Calu3 (cell line): ENCODE data around the gene FGGY. TPM values are rescaled to one million over a fixed set of nuclear protein-coding genes. Genes with fewer than 3 reads are reported as not detected.

Source experiments
- BruUV-seq: library from RNA; stranded (reverse); fragments of 400-500 nt; replicated peaks from 2 replicates; lab custom pipeline; 2021; lab: Mats Ljungman, UMichigan
- CTCF ChIA-PET: fragments of 300-600 bp; sonication (Branson Sonifier 250); formaldehyde crosslinking; loops from one replicate; lab custom pipeline; 2022; ENCODE audit warnings: antibody characterized with exemption; lab: Charles Lee
- DNase-seq: peaks from one replicate; pipeline ENCODE4 v3.0.0; 2022
- H3K27ac Mint-ChIP-seq: one replicate; pipeline ENCODE4 v1.8.0; 2022; ENCODE audit warnings: mixed read lengths; ENCODE audit not compliant: unreplicated experiment
- H3K27me3 Mint-ChIP-seq: one replicate; pipeline ENCODE4 v1.8.0; 2022; ENCODE audit warnings: mixed read lengths; ENCODE audit not compliant: unreplicated experiment
- H3K36me3 Mint-ChIP-seq: one replicate; pipeline ENCODE4 v1.8.0; 2022; ENCODE audit warnings: mild to moderate bottlenecking, moderate library complexity, mixed read lengths; ENCODE audit not compliant: insufficient read depth, unreplicated experiment
- H3K4me1 Mint-ChIP-seq: one replicate; pipeline ENCODE4 v1.8.0; 2022; ENCODE audit warnings: mild to moderate bottlenecking, low read depth, mixed read lengths; ENCODE audit not compliant: unreplicated experiment
- H3K4me3 Mint-ChIP-seq: one replicate; pipeline ENCODE4 v1.8.0; 2022; ENCODE audit warnings: mild to moderate bottlenecking, low read depth, moderate library complexity, mixed read lengths; ENCODE audit not compliant: unreplicated experiment
- H3K9me3 Mint-ChIP-seq: one replicate; pipeline ENCODE4 v1.8.0; 2022; ENCODE audit warnings: low read depth, mixed read lengths; ENCODE audit not compliant: unreplicated experiment
- intact Hi-C: fragments of 100-400 bp; cut with micrococcal nuclease; formaldehyde crosslinking; loops from one replicate; pipeline ENCODE4 v1.10.0; 2022; ENCODE audit not compliant: unreplicated experiment
- total RNA-seq: library from RNA; stranded (reverse); gene quantifications from 2 replicates; pipeline ENCODE4 v1.2.3, GENCODE V29; 2022
- TF ChIP-seq, protein P1 (sequence below): fragments of 200-600 bp; IDR thresholded peaks from one replicate; pipeline ENCODE4 v1.8.0; 2022; ENCODE audit warnings: antibody characterized with exemption; ENCODE audit not compliant: unreplicated experiment

The FGGY gene
- total RNA-seq, 1 experiment from 2014 or later, result 11.1 TPM

DNA sequence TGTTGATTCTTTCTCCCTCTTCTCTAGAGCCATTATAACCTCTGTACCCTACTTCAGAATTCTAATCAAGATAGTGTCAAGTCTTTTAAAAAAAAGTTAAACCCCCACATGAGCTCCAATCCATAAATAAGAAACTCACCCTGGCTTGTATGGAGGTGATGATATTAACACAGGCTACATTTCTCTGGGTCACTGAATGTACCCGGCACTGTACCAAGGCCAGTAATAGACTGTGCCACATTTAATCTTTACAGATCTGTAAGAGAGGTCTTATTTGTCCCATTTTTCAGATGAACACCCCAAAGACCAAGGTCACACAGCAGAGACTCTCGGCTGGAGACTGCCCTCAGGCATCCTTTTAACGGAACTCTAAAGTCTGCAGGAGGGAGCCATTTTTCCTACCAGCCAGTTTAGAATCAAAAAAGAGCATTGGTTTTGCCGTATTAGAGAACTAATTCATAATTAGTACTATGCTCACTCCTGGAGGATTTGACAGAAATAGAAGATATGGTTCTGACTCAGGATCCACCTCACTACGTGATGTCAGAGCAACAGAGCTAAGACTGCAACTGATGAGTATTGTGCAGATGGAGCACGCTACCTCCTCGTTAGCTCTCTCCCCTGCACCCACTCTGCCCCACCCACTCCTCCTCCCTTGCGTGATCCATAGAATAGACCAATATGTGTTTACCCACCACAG lies 300.7 kb downstream of the FGGY start:
- intact Hi-C loops, result no loop called here
- Mint-ChIP-seq H3K4me3 (no peak overlapping the region), H3K4me1 (peaks cover 30% of the 10 kb centered on the region), H3K27ac (no peak overlapping the region), H3K27me3 (no peaks in the 10 kb centered on the region), H3K36me3 (no peaks in the 10 kb centered on the region), H3K9me3 (no peaks in the 10 kb centered on the region)
- no TSS peak for BruUV-seq
- CTCF ChIA-PET, result no interaction called here
- TF ChIP-seq, protein P1, sequence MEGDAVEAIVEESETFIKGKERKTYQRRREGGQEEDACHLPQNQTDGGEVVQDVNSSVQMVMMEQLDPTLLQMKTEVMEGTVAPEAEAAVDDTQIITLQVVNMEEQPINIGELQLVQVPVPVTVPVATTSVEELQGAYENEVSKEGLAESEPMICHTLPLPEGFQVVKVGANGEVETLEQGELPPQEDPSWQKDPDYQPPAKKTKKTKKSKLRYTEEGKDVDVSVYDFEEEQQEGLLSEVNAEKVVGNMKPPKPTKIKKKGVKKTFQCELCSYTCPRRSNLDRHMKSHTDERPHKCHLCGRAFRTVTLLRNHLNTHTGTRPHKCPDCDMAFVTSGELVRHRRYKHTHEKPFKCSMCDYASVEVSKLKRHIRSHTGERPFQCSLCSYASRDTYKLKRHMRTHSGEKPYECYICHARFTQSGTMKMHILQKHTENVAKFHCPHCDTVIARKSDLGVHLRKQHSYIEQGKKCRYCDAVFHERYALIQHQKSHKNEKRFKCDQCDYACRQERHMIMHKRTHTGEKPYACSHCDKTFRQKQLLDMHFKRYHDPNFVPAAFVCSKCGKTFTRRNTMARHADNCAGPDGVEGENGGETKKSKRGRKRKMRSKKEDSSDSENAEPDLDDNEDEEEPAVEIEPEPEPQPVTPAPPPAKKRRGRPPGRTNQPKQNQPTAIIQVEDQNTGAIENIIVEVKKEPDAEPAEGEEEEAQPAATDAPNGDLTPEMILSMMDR, result no peak
- no peak for DNase-seq

DNA sequence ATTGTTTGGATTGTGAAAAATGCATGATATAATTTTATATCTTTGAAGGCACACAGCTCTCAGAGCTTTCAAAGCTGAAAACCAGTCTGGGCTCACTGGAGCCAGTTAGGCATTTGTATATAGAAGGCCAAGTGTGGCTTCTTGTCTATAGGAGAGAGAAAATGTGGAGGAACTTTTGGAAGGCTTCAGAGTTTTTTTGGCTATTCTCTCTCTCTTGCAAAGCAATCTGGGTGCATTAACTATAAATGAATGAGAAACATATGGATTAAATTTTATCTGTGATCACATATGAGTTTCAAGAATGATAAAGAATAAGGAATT lies 301.2 kb downstream of the FGGY start:
- H3K27me3 Mint-ChIP-seq, result no peaks in the 10 kb centered on the region
- peaks cover 30% of the 10 kb centered on the region for H3K4me1 Mint-ChIP-seq
- intact Hi-C loops, result no loop called here
- BruUV-seq, result no TSS peak
- no peaks in the 10 kb centered on the region for H3K36me3 Mint-ChIP-seq
- no peak overlapping the region for H3K27ac Mint-ChIP-seq
- TF ChIP-seq, protein P1, result no peak
- no peaks in the 10 kb centered on the region for H3K9me3 Mint-ChIP-seq
- no peak for DNase-seq
- no peak overlapping the region for H3K4me3 Mint-ChIP-seq
- CTCF ChIA-PET, result no interaction called here

DNA sequence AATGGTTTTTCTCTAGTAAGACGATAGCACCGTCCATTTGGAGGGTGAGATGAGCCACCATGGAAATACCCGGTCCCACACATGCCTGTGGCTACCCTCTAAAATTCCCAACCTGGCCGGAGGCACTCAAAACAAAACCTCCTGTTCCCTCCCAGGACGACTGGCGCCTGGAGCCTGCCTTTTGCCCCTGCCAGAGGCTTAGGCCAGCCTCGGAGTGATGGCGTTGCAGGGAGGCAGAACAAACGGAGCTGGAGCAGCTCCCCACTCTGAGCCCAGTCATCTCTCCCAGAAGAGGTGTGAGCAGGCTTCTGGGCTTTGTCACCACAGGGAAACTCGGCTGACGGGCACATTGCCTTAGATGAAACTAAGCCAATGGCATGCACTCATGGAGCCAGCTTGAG lies 304.1 kb downstream of the FGGY start:
- no peak for DNase-seq
- no peak overlapping the region for H3K4me3 Mint-ChIP-seq
- peaks cover 25% of the 10 kb centered on the region for H3K4me1 Mint-ChIP-seq
- intact Hi-C loops, result no loop called here
- TF ChIP-seq, protein P1, result no peak
- H3K9me3 Mint-ChIP-seq, result no peaks in the 10 kb centered on the region
- H3K27me3 Mint-ChIP-seq, result no peaks in the 10 kb centered on the region
- BruUV-seq, result no TSS peak
- no peaks in the 10 kb centered on the region for H3K36me3 Mint-ChIP-seq
- CTCF ChIA-PET, result no interaction called here
- H3K27ac Mint-ChIP-seq, result no peak overlapping the region

DNA sequence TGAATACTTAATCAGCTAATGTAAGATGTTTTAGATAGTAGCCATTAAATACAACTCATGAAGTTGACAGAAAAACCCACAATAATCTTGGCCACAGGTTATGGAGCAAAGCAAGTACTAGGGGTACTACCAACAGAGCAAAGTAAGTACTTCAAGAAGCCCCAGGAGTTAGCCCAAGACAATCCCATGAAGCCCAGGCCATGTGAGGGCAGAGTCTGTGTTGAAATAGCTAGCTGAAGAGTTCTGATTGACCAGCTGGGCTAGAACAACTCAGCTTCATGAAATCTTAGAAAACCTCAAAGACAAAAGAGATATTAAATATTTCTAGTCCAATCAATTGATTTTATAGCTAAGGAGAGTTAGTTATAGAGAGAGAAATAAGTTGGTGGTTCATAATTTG lies 304.9 kb downstream of the FGGY start:
- BruUV-seq, result no TSS peak
- Mint-ChIP-seq H3K9me3 (no peaks in the 10 kb centered on the region), H3K4me1 (peaks cover 22% of the 10 kb centered on the region), H3K27ac (no peak overlapping the region), H3K27me3 (no peaks in the 10 kb centered on the region), H3K4me3 (no peak overlapping the region), H3K36me3 (no peaks in the 10 kb centered on the region)
- CTCF ChIA-PET, result interaction anchor here (0.6 kb wide), 1 partner anchor 67 kb away, joined by 4 read pairs; no protein-coding TSS in a partner anchor
- intact Hi-C loops, result no loop called here
- no peak for DNase-seq
- TF ChIP-seq, protein P1, result no peak
